GM12892 (cell line): ENCODE data around the gene ANXA3.

Source experiments
- POLR2A ChIP-seq: IDR thresholded peaks from 2 replicates; pipeline ENCODE4 v1.6.1; 2011; ENCODE audit warnings: low read depth, low read length, control low read depth
- POLR2AphosphoS5 ChIP-seq: IDR thresholded peaks from 2 replicates; pipeline ENCODE4 v1.6.1; 2011; ENCODE audit warnings: low read depth, low read length, control low read depth
- TAF1 ChIP-seq: IDR thresholded peaks from 2 replicates; pipeline ENCODE4 v1.6.1; 2011; ENCODE audit warnings: low read depth, mild to moderate bottlenecking, control low read depth, low read length, borderline replicate concordance

DNA sequence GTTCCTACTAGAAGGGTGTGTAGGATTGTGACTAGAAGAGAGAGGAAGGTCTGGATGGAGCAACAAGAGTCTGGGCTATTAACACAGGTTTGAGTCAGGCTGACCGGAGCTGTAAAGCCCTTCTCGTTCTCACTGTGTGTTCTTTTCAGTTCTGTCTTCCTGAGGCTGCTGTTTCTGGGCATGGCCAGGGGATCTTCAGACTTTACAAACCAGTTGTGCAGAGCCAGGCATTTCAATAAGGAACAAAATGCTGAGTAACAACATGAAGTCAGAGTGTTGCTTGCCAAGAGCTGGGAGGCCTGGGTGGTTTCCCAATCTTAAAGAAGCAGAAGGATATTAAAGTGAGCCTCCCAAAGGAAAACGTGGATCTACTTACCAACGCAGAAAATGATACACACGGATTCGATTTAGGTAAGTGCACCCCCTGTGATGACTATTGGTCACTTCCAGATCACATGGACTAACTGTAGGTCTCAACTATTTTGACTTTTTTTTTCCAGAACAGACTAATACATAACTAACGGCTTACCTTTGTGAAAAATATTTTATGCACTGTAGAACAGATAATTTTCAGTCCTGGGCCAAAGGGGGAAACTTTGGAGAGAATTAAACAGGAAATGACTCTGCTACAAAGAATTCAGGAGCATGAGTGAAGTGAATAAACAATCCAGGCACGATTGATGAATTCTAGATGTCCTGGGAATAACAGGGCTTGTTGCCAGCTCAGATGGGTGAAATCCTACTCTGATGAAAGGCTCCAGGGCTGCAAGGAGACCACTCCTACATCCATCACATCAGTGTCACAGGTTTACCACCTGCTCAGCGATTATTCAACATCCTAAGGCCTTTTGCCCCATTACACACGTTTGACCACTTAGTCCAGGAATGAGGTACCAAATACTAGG is 94.5 kb downstream of the ANXA3 start:
- TF ChIP-seq TAF1, result no peak
- no peak for TF ChIP-seq POLR2A
- no peak for TF ChIP-seq POLR2AphosphoS5
